Liver (tissue), 9 donors: ENCODE data around the gene PABPC3. TPM values are rescaled to one million over a fixed set of nuclear protein-coding genes. Genes with fewer than 3 reads are reported as not detected.

ENCODE experiments used
- DNase-seq: peaks from one replicate; pipeline ENCODE4 v3.0.0-alpha.2; 2017; ENCODE audit warnings: low spot score
- H3K27ac ChIP-seq, 2 donors: one replicate each; pipeline ENCODE4 v1.7.0; 2013; ENCODE audit warnings: inconsistent platforms in 2 of 2, low read length in 2 of 2, control low read depth in 1 of 2, low read depth in 1 of 2, mild to moderate bottlenecking in 1 of 2
- H3K27me3 ChIP-seq, 4 donors: one replicate each; pipeline versions ENCODE4 v1.6.1 to v1.7.0; 2013; ENCODE audit warnings: low read length in 3 of 4, inconsistent platforms in 1 of 4, mild to moderate bottlenecking in 1 of 4, moderate library complexity in 1 of 4; ENCODE audit not compliant: control insufficient read depth in 4 of 4, insufficient read depth in 4 of 4
- H3K36me3 ChIP-seq, 4 donors: one replicate each; pipeline versions ENCODE4 v1.6.1 to v1.7.0; 2013; ENCODE audit warnings: low read length in 3 of 4, mild to moderate bottlenecking in 3 of 4, low read depth in 1 of 4, moderate library complexity in 1 of 4; ENCODE audit not compliant: control insufficient read depth in 4 of 4, insufficient read depth in 3 of 4
- H3K4me1 ChIP-seq, 4 donors: one replicate each; pipeline versions ENCODE4 v1.6.1 to v1.7.0; 2013; ENCODE audit warnings: low read length in 3 of 4, mild to moderate bottlenecking in 3 of 4, moderate library complexity in 1 of 4; ENCODE audit not compliant: control insufficient read depth in 4 of 4, insufficient read depth in 4 of 4
- H3K4me3 ChIP-seq, 3 donors: one replicate each; pipeline versions ENCODE4 v1.6.1 to v1.7.0; 2013; ENCODE audit warnings: low read length in 3 of 3, control low read depth in 1 of 3, low read depth in 1 of 3, mild to moderate bottlenecking in 1 of 3
- H3K9ac ChIP-seq, 2 donors: one replicate each; pipeline ENCODE4 v1.7.0; 2013; ENCODE audit warnings: low read length in 2 of 2, mild to moderate bottlenecking in 2 of 2, moderate library complexity in 2 of 2, control low read depth in 1 of 2, low read depth in 1 of 2
- H3K9me3 ChIP-seq, 4 donors: one replicate each; pipeline versions ENCODE4 v1.6.1 to v1.7.0; 2013; ENCODE audit warnings: low read length in 3 of 4; ENCODE audit not compliant: control insufficient read depth in 4 of 4
- EGR1 ChIP-seq, 2 donors: IDR thresholded peaks; 2 replicates each; pipeline ENCODE4 v1.6.1; 2016 to 2018; ENCODE audit warnings: antibody characterized with exemption in 2 of 2, low read depth in 2 of 2
- FOXA1 ChIP-seq: IDR thresholded peaks from 2 replicates; pipeline ENCODE4 v1.6.1; 2016; ENCODE audit warnings: antibody characterized with exemption
- FOXA2 ChIP-seq: IDR thresholded peaks from 2 replicates; pipeline ENCODE4 v1.6.1; 2016; ENCODE audit warnings: antibody characterized with exemption
- GABPA ChIP-seq, 2 donors: IDR thresholded peaks in 1 of 2; conservative IDR thresholded peaks in 1 of 2; 2 replicates each; pipeline ENCODE4 v1.6.1; 2016; ENCODE audit warnings: antibody characterized with exemption in 2 of 2, mild to moderate bottlenecking in 1 of 2, moderate library complexity in 1 of 2
- HNF4A ChIP-seq, 2 donors: conservative IDR thresholded peaks; 2 replicates each; pipeline ENCODE4 v1.6.1; 2016; ENCODE audit warnings: antibody characterized with exemption in 2 of 2, mild to moderate bottlenecking in 2 of 2
- HNF4G ChIP-seq: IDR thresholded peaks from 2 replicates; pipeline ENCODE4 v1.6.1; 2016; ENCODE audit warnings: antibody characterized with exemption
- NR2F2 ChIP-seq: IDR thresholded peaks from 2 replicates; pipeline ENCODE4 v1.6.1; 2016; ENCODE audit warnings: antibody characterized with exemption
- RAD21 ChIP-seq, 2 donors: IDR thresholded peaks; 2 replicates each; pipeline ENCODE4 v1.6.1; 2016; ENCODE audit warnings: antibody characterized with exemption in 2 of 2, mild to moderate bottlenecking in 2 of 2
- REST ChIP-seq: IDR thresholded peaks from 2 replicates; pipeline ENCODE4 v1.6.1; 2016; ENCODE audit warnings: antibody characterized with exemption, mild to moderate bottlenecking
- RXRA ChIP-seq, 2 donors: IDR thresholded peaks; 2 replicates each; pipeline ENCODE4 v1.6.1; 2017 to 2018; ENCODE audit warnings: antibody characterized with exemption in 2 of 2, mild to moderate bottlenecking in 1 of 2
- SP1 ChIP-seq: IDR thresholded peaks from 2 replicates; pipeline ENCODE4 v1.6.1; 2018; ENCODE audit warnings: antibody characterized with exemption, mild to moderate bottlenecking
- TAF1 ChIP-seq: conservative IDR thresholded peaks from 2 replicates; pipeline ENCODE4 v1.6.1; 2016; ENCODE audit warnings: antibody characterized with exemption, mild to moderate bottlenecking
- ZBTB33 ChIP-seq: IDR thresholded peaks from 2 replicates; pipeline ENCODE4 v1.6.1; 2016; ENCODE audit warnings: antibody characterized with exemption
- WGBS: extraction: QIAGEN DNeasy Blood & Tissue Kit; methylation state at CpG from one replicate; pipeline ENCODE4 v1.1.7; 2013; 5-methylcytosine and 5-hydroxymethylcytosine counted together
- polyA plus RNA-seq, 2 donors: library from polyadenylated mRNA; stranded (reverse) in 1 of 2; unstranded in 1 of 2; fragments of 200-250 nt in 1 of 2; fragments of >200 nt in 1 of 2; fragmentation: Nextera tagmentation in 1 of 2; extraction: Ambion mirVana in 1 of 2; gene quantifications; one replicate each; pipeline versions ENCODE4 v1.2.1 to v1.2.3, GENCODE V29; 2013 to 2015
- total RNA-seq, 2 donors: library from RNA; depleted of rRNA; stranded (reverse); fragments of >200 nt; gene quantifications; one replicate each; pipeline ENCODE4 v1.2.3, GENCODE V29; 2014
- TF ChIP-seq, protein P1 (sequence below): IDR thresholded peaks from 2 replicates; pipeline ENCODE4 v1.6.1; 2016; ENCODE audit warnings: antibody characterized with exemption
- TF ChIP-seq, protein P2 (sequence below): IDR thresholded peaks from 2 replicates; pipeline ENCODE4 v1.6.1; 2016; ENCODE audit warnings: antibody characterized with exemption
- donor health status: healthy.
- donor health status: healthy.
- donor health status: healthy.
- donor health status: healthy.
- donor health status: healthy.

Gene PABPC3
- total and polyA plus RNA-seq, 4 donors: under 0.01 to 0.19 (median 0.08) TPM; not detected in 1

DNA sequence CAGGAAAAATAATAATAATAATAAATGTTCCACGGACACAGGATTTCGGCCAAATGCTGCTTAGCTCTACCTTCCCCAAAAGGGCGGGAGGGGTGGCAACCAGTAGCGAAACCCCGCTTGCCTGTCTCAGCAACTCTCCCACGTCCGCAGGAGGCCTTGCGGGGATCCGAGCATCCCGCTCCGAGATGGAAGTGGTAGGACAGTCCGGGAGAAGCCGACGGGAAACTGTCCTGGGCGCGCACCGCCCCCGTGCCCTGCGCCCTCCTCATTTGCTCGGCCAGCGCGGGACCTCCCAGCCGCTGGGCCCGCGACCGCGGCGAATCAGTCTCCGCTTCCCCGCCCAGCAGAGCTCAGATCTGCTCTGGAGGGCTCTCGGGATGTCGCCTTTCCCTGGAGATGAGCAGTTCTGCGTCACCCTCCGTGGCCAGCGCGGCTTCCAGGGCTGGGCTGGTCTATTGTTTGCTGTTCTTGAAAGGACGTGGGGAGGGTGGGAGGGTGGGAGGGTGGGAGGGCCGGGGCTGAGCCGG, 48.9 kb upstream of the PABPC3 start:
- Histone ChIP-seq H3K9me3 (peaks cover 0 to 4% (median 1%) of the 10 kb centered on the region in 4 donors), H3K4me1 (peaks cover 0 to 5% (median 1%) of the 10 kb centered on the region in 4 donors), H3K4me3 (no peak overlapping the region), H3K27me3 (peaks cover 0 to 10% (median 5%) of the 10 kb centered on the region in 4 donors), H3K36me3 (no peaks in the 10 kb centered on the region), H3K27ac (no peak overlapping the region), H3K9ac (no peak overlapping the region)
- no peak for DNase-seq
- WGBS: 3% methylated on average over 39 of the region's 39 CpGs
- TF ChIP-seq FOXA2 (no peak), REST (no peak), RXRA (IDR thresholded peaks at IDR 0.05) (no peak), FOXA1 (no peak), EGR1 (IDR thresholded peaks at IDR 0.05; ENCODE audit: low read depth in 2 of 2) (no peak), HNF4G (no peak), RAD21 (IDR thresholded peaks at IDR 0.05) (no peak), GABPA (IDR thresholded peaks at IDR 0.05 in 1 of 2, conservative IDR thresholded peaks at IDR 0.05 in 1 of 2) (no peak), HNF4A (conservative IDR thresholded peaks at IDR 0.05) (no peak), ZBTB33 (no peak), NR2F2 (no peak)
- TF ChIP-seq, protein P1, sequence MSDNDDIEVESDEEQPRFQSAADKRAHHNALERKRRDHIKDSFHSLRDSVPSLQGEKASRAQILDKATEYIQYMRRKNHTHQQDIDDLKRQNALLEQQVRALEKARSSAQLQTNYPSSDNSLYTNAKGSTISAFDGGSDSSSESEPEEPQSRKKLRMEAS: no peak
- TF ChIP-seq, protein P2, sequence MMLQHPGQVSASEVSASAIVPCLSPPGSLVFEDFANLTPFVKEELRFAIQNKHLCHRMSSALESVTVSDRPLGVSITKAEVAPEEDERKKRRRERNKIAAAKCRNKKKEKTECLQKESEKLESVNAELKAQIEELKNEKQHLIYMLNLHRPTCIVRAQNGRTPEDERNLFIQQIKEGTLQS: no peak

GRCh38 chr13:25051065-25051464, 44.9 kb upstream of the PABPC3 start:
- no peak overlapping the region for H3K9ac ChIP-seq
- no peak overlapping the region for H3K27ac ChIP-seq
- no peak overlapping the region for H3K4me3 ChIP-seq
- H3K27me3 ChIP-seq: peaks cover 0 to 9% (median 3%) of the 10 kb centered on the region in 4 donors
- no peaks in the 10 kb centered on the region for H3K36me3 ChIP-seq
- H3K9me3 ChIP-seq: peaks cover 0 to 4% (median 1%) of the 10 kb centered on the region in 4 donors
- TF ChIP-seq RAD21 (IDR thresholded peaks at IDR 0.05) (no peak), TAF1 (no peak), REST (no peak), SP1 (no peak)
- 41% methylated on average over 1 of the region's 1 CpG for WGBS
- peaks cover 0 to 5% (median 1%) of the 10 kb centered on the region in 4 donors for H3K4me1 ChIP-seq
- DNase-seq: no peak
